H1 (cell line): ENCODE results near the gene SERPINB8. TPM values are rescaled to one million over a fixed set of nuclear protein-coding genes. Genes with fewer than 3 reads are reported as not detected.

Experiments
- CTCF ChIA-PET: fragments of 300-600 bp; sonication (Branson Sonifier 250); formaldehyde crosslinking; loops from one replicate; lab custom pipeline; 2021; ENCODE audit not compliant: partially characterized antibody; lab: Charles Lee
- POLR2A ChIA-PET: fragments of 300-600 bp; sonication (Branson Sonifier 250); formaldehyde crosslinking; loops from one replicate; lab custom pipeline; 2021; ENCODE audit warnings: inconsistent platforms; ENCODE audit not compliant: partially characterized antibody; lab: Charles Lee
- DNase-seq, 2 experiments: peaks; one replicate each; pipeline versions ENCODE4 v3.0.0 to v3.0.0-alpha.2; 2010 to 2022; ENCODE audit warnings: low spot score in 2 of 2, low read depth in 1 of 2, mixed read lengths in 1 of 2
- FAIRE-seq: peaks from 2 replicates; lab custom pipeline; 2011; peaks lifted over from hg19 to GRCh38; lab: Jason Lieb, UNC
- H2AFZ ChIP-seq: 2 replicates; pipeline ENCODE4 v1.8.1; 2012; ENCODE audit warnings: low read length, inconsistent platforms
- H2AK5ac ChIP-seq: 2 replicates; pipeline ENCODE4 v1.6.1; 2013; ENCODE audit warnings: low read depth, low read length
- H2BK120ac ChIP-seq: replicated peaks from 2 replicates; pipeline ENCODE3; 2013; ENCODE audit warnings: low read depth, low read length, inconsistent platforms
- H2BK12ac ChIP-seq: 2 replicates; pipeline ENCODE4 v1.6.1; 2013; ENCODE audit warnings: low read depth, low read length
- H2BK15ac ChIP-seq: 2 replicates; pipeline ENCODE4 v1.6.1; 2013; ENCODE audit warnings: low read length
- H2BK20ac ChIP-seq: 2 replicates; pipeline ENCODE4 v1.6.1; 2013; ENCODE audit warnings: low read length
- H2BK5ac ChIP-seq: 2 replicates; pipeline ENCODE4 v1.6.1; 2013; ENCODE audit warnings: low read depth, low read length
- H3K14ac ChIP-seq: 2 replicates; pipeline ENCODE4 v1.6.1; 2013; ENCODE audit warnings: inconsistent platforms; ENCODE audit not compliant: insufficient read length
- H3K18ac ChIP-seq: 2 replicates; pipeline ENCODE4 v1.6.1; 2013; ENCODE audit warnings: low read length; ENCODE audit errors: extremely low read depth
- H3K23ac ChIP-seq: 2 replicates; pipeline ENCODE4 v1.6.1; 2013; ENCODE audit warnings: inconsistent platforms; ENCODE audit not compliant: insufficient read length
- H3K23me2 ChIP-seq: 2 replicates; pipeline ENCODE4 v1.6.1; 2013; ENCODE audit warnings: low read depth, low read length
- H3K27ac ChIP-seq: 2 replicates; pipeline ENCODE4 v1.6.1; 2011; ENCODE audit warnings: low read depth, low read length, inconsistent platforms
- H3K27me3 ChIP-seq, 4 experiments: replicated peaks in 1 of 4; 1 replicate in 1 of 4; 2 replicates in 3 of 4; pipeline versions ENCODE4 v1.6.1 to v1.8.1; 2011 to 2013; ENCODE audit warnings: low read length in 3 of 4, mild to moderate bottlenecking in 3 of 4, inconsistent platforms in 2 of 4, mixed read lengths in 2 of 4, moderate library complexity in 1 of 4; ENCODE audit not compliant: control insufficient read depth in 3 of 4, insufficient read depth in 3 of 4; ENCODE audit errors: extremely low read depth in 1 of 4
- H3K36me3 ChIP-seq, 4 experiments: 2 replicates each; pipeline versions ENCODE4 v1.6.1 to v1.8.1; 2011 to 2013; ENCODE audit warnings: mild to moderate bottlenecking in 4 of 4, low read length in 3 of 4, moderate library complexity in 2 of 4, control low read depth in 1 of 4, inconsistent platforms in 1 of 4; ENCODE audit not compliant: insufficient read depth in 4 of 4, control insufficient read depth in 2 of 4
- H3K4ac ChIP-seq: replicated peaks from 2 replicates; pipeline ENCODE3; 2013; ENCODE audit warnings: low read length, low read depth, mixed read lengths, inconsistent platforms; ENCODE audit not compliant: insufficient read length
- H3K4me1 ChIP-seq, 4 experiments: replicated peaks in 1 of 4; 1 replicate in 1 of 4; 2 replicates in 3 of 4; pipeline versions ENCODE4 v1.6.1 to v1.8.1; 2011 to 2013; ENCODE audit warnings: low read length in 3 of 4, inconsistent platforms in 2 of 4, mixed read lengths in 1 of 4; ENCODE audit not compliant: insufficient read depth in 4 of 4, control insufficient read depth in 3 of 4
- H3K4me2 ChIP-seq, 2 experiments: 2 replicates each; pipeline versions ENCODE4 v1.6.1 to v1.8.1; 2011 to 2013; ENCODE audit warnings: low read depth in 2 of 2, low read length in 2 of 2, control low read depth in 1 of 2, inconsistent platforms in 1 of 2, mild to moderate bottlenecking in 1 of 2; ENCODE audit not compliant: insufficient read depth in 1 of 2
- H3K4me3 ChIP-seq, 4 experiments: fragments of 200-600, 300-600 bp in 1 of 4; sonication (generic), shearing (Covaris generic), sonication (Bioruptor Twin) in 1 of 4; 2 replicates each; pipeline versions ENCODE4 v1.5.1 to v1.8.1; 2011 to 2016; ENCODE audit warnings: low read length in 4 of 4, low read depth in 3 of 4, control low read depth in 2 of 4, inconsistent platforms in 2 of 4, mild to moderate bottlenecking in 2 of 4, mixed read lengths in 1 of 4, moderate library complexity in 1 of 4; ENCODE audit not compliant: insufficient read depth in 2 of 4; ENCODE audit errors: extremely low read depth in 1 of 4
- H3K56ac ChIP-seq: replicated peaks from 2 replicates; pipeline ENCODE3; 2013; ENCODE audit warnings: low read depth, mild to moderate bottlenecking, mixed read lengths, low read length, inconsistent platforms; ENCODE audit not compliant: insufficient read length
- H3K79me1 ChIP-seq: 2 replicates; pipeline ENCODE4 v1.6.1; 2013; ENCODE audit warnings: low read depth, low read length, control low read depth
- H3K79me2 ChIP-seq, 2 experiments: 2 replicates each; pipeline versions ENCODE4 v1.6.1 to v1.8.1; 2012 to 2013; ENCODE audit warnings: low read length in 2 of 2, mild to moderate bottlenecking in 2 of 2, inconsistent platforms in 1 of 2; ENCODE audit not compliant: insufficient read depth in 2 of 2, control insufficient read depth in 1 of 2
- H3K9ac ChIP-seq, 4 experiments: replicated peaks in 1 of 4; 1 replicate in 1 of 4; 2 replicates in 3 of 4; pipeline versions ENCODE4 v1.6.1 to v1.8.1; 2011 to 2013; ENCODE audit warnings: low read depth in 3 of 4, low read length in 3 of 4, control low read depth in 2 of 4, mild to moderate bottlenecking in 2 of 4, moderate library complexity in 2 of 4, inconsistent platforms in 1 of 4; ENCODE audit errors: extremely low read depth in 1 of 4
- H3K9me3 ChIP-seq, 2 experiments: 2 replicates each; pipeline versions ENCODE4 v1.6.1 to v1.8.1; 2012 to 2013; ENCODE audit warnings: mild to moderate bottlenecking in 2 of 2, moderate library complexity in 2 of 2, control low read depth in 1 of 2, inconsistent platforms in 1 of 2, low read depth in 1 of 2, low read length in 1 of 2, mixed read lengths in 1 of 2; ENCODE audit not compliant: insufficient read depth in 2 of 2
- H4K20me1 ChIP-seq, 2 experiments: replicated peaks in 1 of 2; 2 replicates each; pipeline versions ENCODE3 to v1.8.1; 2011 to 2013; ENCODE audit warnings: inconsistent platforms in 2 of 2, low read length in 2 of 2, mild to moderate bottlenecking in 1 of 2; ENCODE audit not compliant: insufficient read depth in 2 of 2, control insufficient read depth in 1 of 2
- H4K5ac ChIP-seq: 2 replicates; pipeline ENCODE4 v1.6.1; 2013; ENCODE audit warnings: low read length, low read depth, mixed read lengths, inconsistent platforms; ENCODE audit not compliant: insufficient read length
- H4K8ac ChIP-seq: 2 replicates; pipeline ENCODE4 v1.8.0; 2013; ENCODE audit warnings: mild to moderate bottlenecking, moderate library complexity, low read length, inconsistent platforms; ENCODE audit not compliant: insufficient read depth; ENCODE audit errors: extremely low read depth
- H4K91ac ChIP-seq: replicated peaks from 2 replicates; pipeline ENCODE3; 2013; ENCODE audit warnings: low read length, mixed read lengths, inconsistent platforms; ENCODE audit not compliant: insufficient read length
- ASH2L ChIP-seq: fragments of 200-600, 300-600 bp; sonication (generic); IDR thresholded peaks from one replicate; pipeline ENCODE4 v1.7.1; 2017; ENCODE audit warnings: low read length
- CTCF ChIP-seq, 3 experiments: IDR thresholded peaks; 1 replicate in 2 of 3; 2 replicates in 1 of 3; pipeline versions ENCODE4 v1.5.1 to v1.6.1; 2011; ENCODE audit warnings: low read length in 3 of 3, mild to moderate bottlenecking in 3 of 3, inconsistent platforms in 2 of 3, low read depth in 1 of 3, moderate library complexity in 1 of 3; ENCODE audit not compliant: insufficient read depth in 1 of 3; ENCODE audit errors: control extremely low read depth in 1 of 3
- FOSL1 ChIP-seq: IDR thresholded peaks from 2 replicates; pipeline ENCODE4 v1.6.1; 2011; ENCODE audit warnings: mild to moderate bottlenecking, low read depth, low read length, moderate library complexity; ENCODE audit not compliant: insufficient read depth
- HDAC2 ChIP-seq, 2 experiments: fragments of 300-600 bp in 1 of 2; sonication (generic) in 1 of 2; IDR thresholded peaks; 2 replicates each; pipeline ENCODE4 v1.6.1; 2011 to 2012; ENCODE audit warnings: low read depth in 2 of 2, low read length in 2 of 2, mild to moderate bottlenecking in 2 of 2, moderate library complexity in 2 of 2, borderline replicate concordance in 1 of 2, inconsistent platforms in 1 of 2
- MAFK ChIP-seq: IDR thresholded peaks from 2 replicates; pipeline ENCODE4 v1.6.1; 2012; ENCODE audit warnings: low read depth, mild to moderate bottlenecking, improper control_type of control experiment, low read length
- SAP30 ChIP-seq: fragments of 300-600 bp; sonication (generic); IDR thresholded peaks from 2 replicates; pipeline ENCODE4 v1.7.1; 2012; ENCODE audit warnings: low read length, moderate library complexity, mild to moderate bottlenecking, inconsistent platforms; ENCODE audit not compliant: insufficient read depth, insufficient replicate concordance
- WGBS, 2 experiments: shearing (Covaris generic) in 1 of 2; methylation state at CpG; one replicate each; pipeline versions ENCODE4 v1.1.6 to v1.1.7; 2013 to 2015; ENCODE audit warnings: low lambda C conversion rate in 2 of 2, mixed read lengths in 2 of 2, inconsistent platforms in 1 of 2, low coverage in 1 of 2, missing lambda C conversion rate in 1 of 2; ENCODE audit not compliant: insufficient replicate concordance in 2 of 2, insufficient coverage in 1 of 2, insufficient read length in 1 of 2; ENCODE audit errors: extremely low coverage in 1 of 2, missing lambda C conversion rate in 1 of 2; 5-methylcytosine and 5-hydroxymethylcytosine counted together
- polyA plus RNA-seq, 7 experiments: library from polyadenylated mRNA; depleted of rRNA in 3 of 7; stranded (reverse) in 5 of 7; unstranded in 2 of 7; fragments of >200 nt in 5 of 7; fragments of 200-250 nt in 2 of 7; gene quantifications; 1 replicate in 5 of 7; 2 replicates in 1 of 7; 4 replicates in 1 of 7; pipeline versions ENCODE4 v1.2.1 to v1.2.3, GENCODE V29; 2011 to 2013; ENCODE audit warnings: missing spikeins in 2 of 7, mixed read lengths in 2 of 7
- total RNA-seq: library from RNA; stranded (reverse); fragmentation: NEBNext Ultra II Directional; extraction: Animal tissue kit (Norgen Biotek cat#: 25700); gene quantifications from 2 replicates; pipeline ENCODE4 v1.2.1, GENCODE V29; 2021
- TF ChIP-seq, protein P1 (sequence below): IDR thresholded peaks from 2 replicates; pipeline ENCODE4 v1.6.1; 2011; ENCODE audit warnings: low read length, improper control_type of control experiment

Gene SERPINB8
- total and polyA plus RNA-seq, 2 of the 8 experiments (the other 6 are each of a cell fraction or from before 2014, with no cell fraction given) = 0.42 to 1.2 TPM

GRCh38 chr18:63928331-63928730, 41.5 kb upstream of the SERPINB8 start:
- DNase-seq (no peak), FAIRE-seq (no peak)
- Histone ChIP-seq H3K27ac (no peak overlapping the region), H3K4ac (no peak overlapping the region), H3K79me2 (no peaks in the 10 kb centered on the region), H4K8ac (no peak overlapping the region), H2AK5ac (no peak overlapping the region), H2AFZ (no peak overlapping the region), H2BK20ac (no peak overlapping the region), H3K79me1 (no peaks in the 10 kb centered on the region), H3K14ac (no peak overlapping the region), H2BK5ac (no peak overlapping the region), H3K23ac (no peak overlapping the region), H3K4me3 (no peak overlapping the region), H2BK120ac (no peak overlapping the region), H3K4me2 (no peak overlapping the region), H3K56ac (no peak overlapping the region)
- ChIA-PET POLR2A (no interaction called here), CTCF (interaction anchor here (1.0 to 1.4 kb wide), 4 partner anchors 8 to 66 kb away, joined by 3 to 5 read pairs (median 4); partner anchors contain the start of gene SERPINB10)
- WGBS, 2 experiments = 87 to 100% methylated on average over 3 to 8 of the region's 8 CpGs
- TF ChIP-seq HDAC2 (IDR thresholded peaks at IDR 0.05; ENCODE audit: borderline replicate concordance in 1 of 2, low read depth in 2 of 2, low read length in 2 of 2) (no peak), MAFK (no peak), SAP30 (no peak), FOSL1 (no peak), ASH2L (no peak), CTCF (IDR thresholded peaks at IDR 0.05; ENCODE audit: control extremely low read depth in 1 of 3, insufficient read depth in 1 of 3, low read depth in 1 of 3, low read length in 3 of 3) (no peak)
- TF ChIP-seq, protein P1, sequence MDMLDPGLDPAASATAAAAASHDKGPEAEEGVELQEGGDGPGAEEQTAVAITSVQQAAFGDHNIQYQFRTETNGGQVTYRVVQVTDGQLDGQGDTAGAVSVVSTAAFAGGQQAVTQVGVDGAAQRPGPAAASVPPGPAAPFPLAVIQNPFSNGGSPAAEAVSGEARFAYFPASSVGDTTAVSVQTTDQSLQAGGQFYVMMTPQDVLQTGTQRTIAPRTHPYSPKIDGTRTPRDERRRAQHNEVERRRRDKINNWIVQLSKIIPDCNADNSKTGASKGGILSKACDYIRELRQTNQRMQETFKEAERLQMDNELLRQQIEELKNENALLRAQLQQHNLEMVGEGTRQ = no peak
- TF ChIP-seq, all 59 proteins: peak for 0
- no peaks in the 10 kb centered on the region for H3K27me3 ChIP-seq
- no peak overlapping the region for H4K91ac ChIP-seq
- H3K9ac ChIP-seq = no peak overlapping the region
- no peak overlapping the region for H2BK12ac ChIP-seq
- no peak overlapping the region for H4K5ac ChIP-seq
- H3K9me3 ChIP-seq = no peaks in the 10 kb centered on the region
- no peaks in the 10 kb centered on the region for H4K20me1 ChIP-seq
- no peaks in the 10 kb centered on the region for H3K23me2 ChIP-seq
- H3K36me3 ChIP-seq = no peaks in the 10 kb centered on the region
- no peak overlapping the region for H3K18ac ChIP-seq
- no peak overlapping the region for H2BK15ac ChIP-seq
- H3K4me1 ChIP-seq = no peaks in the 10 kb centered on the region
